ENCODE measurements around the gene PRKAR1B. TPM values are rescaled to one million over a fixed set of nuclear protein-coding genes. Genes with fewer than 3 reads are reported as not detected.

The PRKAR1B gene
- total RNA-seq, 1 experiment from 2014 or later: 43.3 TPM

- H3T11ph ChIP-seq (ENCODE audit: low read length): no peak overlapping the region
- no peak overlapping the region for H3K27ac Mint-ChIP-seq
- no peak overlapping the region for H4K8ac ChIP-seq (replicated peaks; ENCODE audit: insufficient read length, low read depth, low read length)
- H3K14ac ChIP-seq (ENCODE audit: insufficient read depth, low read length): no peak overlapping the region
- no peak for TF ChIP-seq CTCF (conservative IDR thresholded peaks at IDR 0.05)
- no peaks in the 10 kb centered on the region for H4K20me1 ChIP-seq (ENCODE audit: control insufficient read depth, insufficient read depth, insufficient read length)
- no peak overlapping the region for H3K4ac ChIP-seq (ENCODE audit: low read depth, low read length)
- no peak overlapping the region for H3K23ac ChIP-seq (ENCODE audit: insufficient read length, low read depth, low read length)
- H3K36me3 Mint-ChIP-seq (ENCODE audit: insufficient read depth in 1 of 3, low read depth in 3 of 3): peaks cover 61 to 73% (median 62%) of the 10 kb centered on the region in 3 experiments
- H3K4me2 ChIP-seq (ENCODE audit: insufficient read depth, insufficient read length, low read length): no peak overlapping the region
- no peak overlapping the region for H2BK5ac ChIP-seq (ENCODE audit: insufficient read length, low read length)
- WGBS (ENCODE audit: extremely low coverage, insufficient read length, low lambda C conversion rate): no CpG with 5 or more reads among the region's 5 CpGs
- peaks cover 1% of the 10 kb centered on the region; the same call in 1 of the 2 replicates for H3K27me3 Mint-ChIP-seq (ENCODE audit: low read depth)
- peaks cover 4% of the 10 kb centered on the region for H3K23me2 ChIP-seq (ENCODE audit: insufficient read length, low read depth, low read length, poor library complexity, severe bottlenecking)
- no peak overlapping the region for H2BK15ac ChIP-seq (ENCODE audit: low read depth, low read length)
- H3K79me2 ChIP-seq (ENCODE audit: insufficient read depth, low read length): peaks cover 19% of the 10 kb centered on the region; the same call in 1 of the 2 replicates
- H2AFZ ChIP-seq (ENCODE audit: low read length): no peak overlapping the region
- H4K5ac ChIP-seq (ENCODE audit: insufficient read length, low read depth, low read length): no peak overlapping the region
- no peak overlapping the region for H2BK12ac ChIP-seq (ENCODE audit: insufficient read length, low read depth, low read length)
- H4K91ac ChIP-seq (ENCODE audit: insufficient read length, low read depth, low read length): no peak overlapping the region
- H3K27me3 ChIP-seq (ENCODE audit: insufficient read depth, low read length): no peaks in the 10 kb centered on the region
- no peak overlapping the region for H2AK5ac ChIP-seq (ENCODE audit: insufficient read length, low read length)
- peaks cover 53 to 59% of the 10 kb centered on the region in 2 experiments for H3K9me3 Mint-ChIP-seq
- peaks cover 3% of the 10 kb centered on the region for H3K79me1 ChIP-seq (ENCODE audit: insufficient read depth, low read depth, low read length, poor library complexity, severe bottlenecking)
- H3K18ac ChIP-seq (ENCODE audit: insufficient read length, low read depth, low read length): no peak overlapping the region
- no peak for DNase-seq
- no peak overlapping the region for H3K27ac ChIP-seq (ENCODE audit: insufficient read length, low read depth, low read length)
- H3K4me3 Mint-ChIP-seq: no peak overlapping the region
- H3K9ac ChIP-seq (ENCODE audit: extremely low read depth, insufficient read length, low read length): no peak overlapping the region
- no peak overlapping the region for H3K56ac ChIP-seq (ENCODE audit: insufficient read length, low read depth, low read length)
- no peaks in the 10 kb centered on the region; the same call in 1 of the 2 replicates for H3K4me1 ChIP-seq (ENCODE audit: insufficient read depth, low read length)
- H3K4me1 Mint-ChIP-seq: peaks cover 6 to 7% of the 10 kb centered on the region in 2 experiments
- H2BK120ac ChIP-seq (ENCODE audit: low read depth, low read length, poor library complexity, severe bottlenecking): no peak overlapping the region
- no peaks in the 10 kb centered on the region for H3K9me3 ChIP-seq (ENCODE audit: control insufficient read depth, low read depth, low read length)
- no peak overlapping the region for H2BK20ac ChIP-seq (ENCODE audit: low read depth, low read length, poor library complexity, severe bottlenecking)
These were observed 5.3 kb downstream of the PRKAR1B start for GRCh38 chr7:721619-722248.
